Right lobe of liver (tissue), 6 donors: ENCODE measurements around the gene TMCC2. TPM values are rescaled to one million over a fixed set of nuclear protein-coding genes. Genes with fewer than 3 reads are reported as not detected.

Source experiments
- ATAC-seq, 4 donors: fragments of 200-7000 bp; cut with Tn5 transposase; one replicate each; pipeline ENCODE4 v1.9.1; 2020; ENCODE audit warnings: mild to moderate bottlenecking in 4 of 4, moderate library complexity in 4 of 4
- DNase-seq, 3 donors: peaks; one replicate each; pipeline ENCODE4 v3.0.0-alpha.2; 2020
- H3K27ac ChIP-seq, 3 donors: fragments of 200-600 bp; one replicate each; pipeline ENCODE4 v1.8.0; 2022
- H3K27me3 ChIP-seq, 2 donors: fragments of 200-600 bp; one replicate each; pipeline ENCODE4 v1.8.0; 2022
- H3K36me3 ChIP-seq, 4 donors: fragments of 200-600 bp; sonication (generic) in 1 of 4; one replicate each; pipeline versions ENCODE4 v1.5.1 to v1.8.0; 2017 to 2022; ENCODE audit warnings: control low read depth in 1 of 4
- H3K4me1 ChIP-seq, 4 donors: fragments of 200-600 bp; sonication (generic) in 1 of 4; one replicate each; pipeline versions ENCODE4 v1.5.1 to v1.8.0; 2017 to 2022; ENCODE audit warnings: control low read depth in 1 of 4
- H3K4me3 ChIP-seq, 3 donors: fragments of 200-600 bp; one replicate each; pipeline ENCODE4 v1.8.0; 2022
- H3K9me3 ChIP-seq, 4 donors: fragments of 200-600 bp; sonication (generic) in 1 of 4; one replicate each; pipeline versions ENCODE4 v1.5.1 to v1.8.0; 2017 to 2022; ENCODE audit warnings: control low read depth in 1 of 4
- CTCF ChIP-seq, 4 donors: fragments of 200-600 bp in 3 of 4; fragments of 450-650 bp in 1 of 4; IDR thresholded peaks; one replicate each; pipeline versions ENCODE4 v1.5.1 to v1.8.0; 2016 to 2022; ENCODE audit warnings: antibody characterized with exemption in 4 of 4, mild to moderate bottlenecking in 2 of 4
- POLR2A ChIP-seq: fragments of 450-650 bp; IDR thresholded peaks from one replicate; pipeline ENCODE4 v1.6.1; 2017; ENCODE audit warnings: antibody characterized with exemption, mild to moderate bottlenecking
- WGBS: methylation state at CpG from one replicate; pipeline ENCODE4 v1.1.6; 2018; ENCODE audit warnings: low coverage, low lambda C conversion rate; ENCODE audit not compliant: insufficient coverage; ENCODE audit errors: missing lambda C conversion rate; 5-methylcytosine and 5-hydroxymethylcytosine counted together
- intact Hi-C, 2 donors: fragments of 100-400 bp; cut with DNase I; formaldehyde crosslinking; loops; one replicate each; pipeline versions ENCODE4 v1.11.2 to v1.14.1; 2022
- total RNA-seq, 6 experiments: library from RNA; depleted of rRNA in 2 of 6; stranded (reverse); fragments of >200 nt in 2 of 6; fragmentation: NEBNext Ultra II Directional in 3 of 6; extraction: Animal tissue kit (Norgen Biotek cat#: 25700) in 3 of 6; gene quantifications; one replicate each; pipeline versions ENCODE4 v1.1.0 to v1.2.4, GENCODE V29; 2016 to 2023
- donor health status: DM: no; HTN: yes; CAD: no.
- donor health status: DM: no; HTN: no; CAD: no.
- donor health status: DM: no; HTN: no; CAD: no.
- donor health status: DM: no; HTN: yes; CAD: no.
- donor health status: DM: no; HTN: yes; CAD: no.

TMCC2 gene
- total RNA-seq, 6 experiments from 2014 or later, result 0.14 to 5.9 (median 0.30) TPM

GRCh38 chr1:205217418-205217817, 10.3 kb upstream of the TMCC2 start:
- Histone ChIP-seq H3K4me1 (no peaks in the 10 kb centered on the region), H3K27ac (no peak overlapping the region), H3K36me3 (no peaks in the 10 kb centered on the region), H3K27me3 (no peaks in the 10 kb centered on the region), H3K4me3 (no peak overlapping the region), H3K9me3 (no peaks in the 10 kb centered on the region)
- 91% methylated on average over 3 of the region's 3 CpGs for WGBS
- ATAC-seq (no peak), DNase-seq (no peak)
- intact Hi-C loops, result no loop called here
- no peak for TF ChIP-seq CTCF (IDR thresholded peaks at IDR 0.05)
- no peak for TF ChIP-seq POLR2A

- DNase-seq (no peak), ATAC-seq (no peak)
- Histone ChIP-seq H3K9me3 (no peaks in the 10 kb centered on the region), H3K27ac (no peak overlapping the region), H3K27me3 (no peaks in the 10 kb centered on the region), H3K36me3 (no peaks in the 10 kb centered on the region), H3K4me1 (no peaks in the 10 kb centered on the region), H3K4me3 (no peak overlapping the region)
- 52% methylated on average over 2 of the region's 2 CpGs for WGBS
- TF ChIP-seq CTCF (IDR thresholded peaks at IDR 0.05) (no peak), POLR2A (no peak)
- intact Hi-C loops, result no loop called here
These were observed 7.3 kb upstream of the TMCC2 start for GRCh38 chr1:205220421-205220820.

- Histone ChIP-seq H3K4me1 (peaks cover 0 to 9% (median 0%) of the 10 kb centered on the region in 4 donors), H3K27me3 (no peaks in the 10 kb centered on the region), H3K9me3 (no peaks in the 10 kb centered on the region), H3K4me3 (no peak overlapping the region), H3K27ac (no peak overlapping the region), H3K36me3 (no peaks in the 10 kb centered on the region)
- intact Hi-C loops, result no loop called here
- DNase-seq, result no peak
- ATAC-seq, result no peak
- TF ChIP-seq CTCF (IDR thresholded peaks at IDR 0.05), result no peak
- TF ChIP-seq POLR2A, result no peak
These were observed 3.0 kb upstream of the TMCC2 start for GRCh38 chr1:205224736-205225135.

- DNase-seq, result no peak
- no peak for ATAC-seq
- H3K27me3 ChIP-seq, result no peaks in the 10 kb centered on the region
- H3K4me3 ChIP-seq, result no peak overlapping the region
- no peaks in the 10 kb centered on the region for H3K9me3 ChIP-seq
- no peak overlapping the region for H3K27ac ChIP-seq
- H3K4me1 ChIP-seq, result peaks cover 0 to 9% (median 0%) of the 10 kb centered on the region in 4 donors
- intact Hi-C loops, result no loop called here
- TF ChIP-seq POLR2A (no peak), CTCF (IDR thresholded peaks at IDR 0.05) (no peak)
- no peaks in the 10 kb centered on the region for H3K36me3 ChIP-seq
- WGBS, result 51% methylated on average over 10 of the region's 11 CpGs
These were observed 1.6 kb upstream of the TMCC2 start for GRCh38 chr1:205225901-205226765.
